H1 (cell line): Measurements from ENCODE around the gene DLG4. TPM values are rescaled to one million over a fixed set of nuclear protein-coding genes. Genes with fewer than 3 reads are reported as not detected.

Experiments
- BACH1 ChIP-seq: IDR thresholded peaks from 2 replicates; pipeline ENCODE4 v1.6.1; 2012; ENCODE audit warnings: low read length, improper control_type of control experiment
- CHD7 ChIP-seq: fragments of 300-600 bp; sonication (generic); IDR thresholded peaks from 2 replicates; pipeline ENCODE4 v1.7.1; 2012; ENCODE audit warnings: low read length, moderate library complexity, mild to moderate bottlenecking, inconsistent platforms; ENCODE audit not compliant: insufficient replicate concordance
- EZH2 ChIP-seq: fragments of 200-600 bp; sonication (generic); IDR thresholded peaks from 2 replicates; pipeline ENCODE4 v1.7.1; 2012; ENCODE audit warnings: low read depth, mild to moderate bottlenecking, moderate library complexity, low read length, inconsistent platforms; ENCODE audit not compliant: severe bottlenecking
- GABPA ChIP-seq: IDR thresholded peaks from 2 replicates; pipeline ENCODE4 v1.6.1; 2011; ENCODE audit warnings: mild to moderate bottlenecking, low read length, moderate library complexity, borderline replicate concordance; ENCODE audit not compliant: insufficient read depth
- JUN ChIP-seq: IDR thresholded peaks from 2 replicates; pipeline ENCODE4 v1.6.1; 2011; ENCODE audit warnings: low read depth, mild to moderate bottlenecking, improper control_type of control experiment, low read length
- KDM1A ChIP-seq: fragments of 200-600, 300-600 bp; sonication (generic); IDR thresholded peaks from 2 replicates; pipeline ENCODE4 v1.7.1; 2016; ENCODE audit warnings: mild to moderate bottlenecking, low read length, borderline replicate concordance
- MAFK ChIP-seq: IDR thresholded peaks from 2 replicates; pipeline ENCODE4 v1.6.1; 2012; ENCODE audit warnings: low read depth, mild to moderate bottlenecking, improper control_type of control experiment, low read length
- SIN3A ChIP-seq, 2 experiments: IDR thresholded peaks in 1 of 2; conservative IDR thresholded peaks in 1 of 2; 2 replicates each; pipeline ENCODE4 v1.6.1; 2011 to 2012; ENCODE audit warnings: low read length in 2 of 2, improper control_type of control experiment in 1 of 2, low read depth in 1 of 2, mild to moderate bottlenecking in 1 of 2
- TBP ChIP-seq: IDR thresholded peaks from 2 replicates; pipeline ENCODE4 v1.6.1; 2011; ENCODE audit warnings: low read depth, low read length, improper control_type of control experiment
- polyA plus RNA-seq, 7 experiments: library from polyadenylated mRNA; depleted of rRNA in 3 of 7; stranded (reverse) in 5 of 7; unstranded in 2 of 7; fragments of >200 nt in 5 of 7; fragments of 200-250 nt in 2 of 7; gene quantifications; 1 replicate in 5 of 7; 2 replicates in 1 of 7; 4 replicates in 1 of 7; pipeline versions ENCODE4 v1.2.1 to v1.2.3, GENCODE V29; 2011 to 2013; ENCODE audit warnings: missing spikeins in 2 of 7, mixed read lengths in 2 of 7
- total RNA-seq: library from RNA; stranded (reverse); fragmentation: NEBNext Ultra II Directional; extraction: Animal tissue kit (Norgen Biotek cat#: 25700); gene quantifications from 2 replicates; pipeline ENCODE4 v1.2.1, GENCODE V29; 2021

DLG4 gene
- total and polyA plus RNA-seq, 2 of the 8 experiments (the other 6 are each of a cell fraction or from before 2014, with no cell fraction given), result 18.9 to 45.9 TPM

GRCh38 chr17:7173687-7174602 lies 45.7 kb downstream of the DLG4 start (continued):
- TF ChIP-seq CHD7, result no peak
- no peak for TF ChIP-seq MAFK
- TF ChIP-seq KDM1A, result no peak
- TF ChIP-seq BACH1, result no peak; the same call in 1 of the 2 replicates
- TF ChIP-seq SIN3A (conservative IDR thresholded peaks at IDR 0.05 in 1 of 2, IDR thresholded peaks at IDR 0.05 in 1 of 2; ENCODE audit: low read depth in 1 of 2, low read length in 2 of 2), result peak; percentile 90 to 92
- no peak for TF ChIP-seq JUN
- peak; percentile 32 for TF ChIP-seq EZH2
- TF ChIP-seq GABPA, result no peak
- TF ChIP-seq TBP, result peak; percentile 84
